ENCODE data around the gene RFX3.
A peak's percentile ranks its signal among the peaks of the same experiment; 100 is the strongest.

The RFX3 gene

GRCh38 chr9:3549225-3549624, 23.4 kb upstream of the RFX3 start:
- POLR2A ChIA-PET, result no interaction called here

DNA sequence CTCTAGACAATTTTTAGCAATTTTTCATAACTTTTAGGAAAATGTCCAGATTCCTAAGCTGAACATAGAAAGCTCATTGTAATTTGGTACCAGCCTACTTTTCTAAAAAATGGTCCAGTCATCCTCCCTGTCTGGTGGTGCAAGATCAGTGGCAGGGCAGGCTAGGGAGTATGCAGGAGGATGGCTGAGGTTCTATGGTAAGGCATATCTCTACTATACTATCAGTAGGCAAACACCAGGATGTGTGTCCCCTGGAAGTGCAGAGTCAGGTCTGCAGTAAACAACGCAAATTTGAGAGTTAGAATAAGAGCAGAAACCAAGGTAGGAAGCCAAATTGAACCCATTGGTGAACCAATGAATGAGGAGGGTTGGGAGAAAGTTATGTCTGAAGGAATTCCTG, 22.8 kb upstream of the RFX3 start:
- Histone ChIP-seq H3K4me1 (ENCODE audit: control insufficient read depth, insufficient read depth, low read length) (no peaks in the 10 kb centered on the region), H3K36me3 (ENCODE audit: control insufficient read depth in 2 of 2, insufficient read depth in 1 of 2, low read length in 2 of 2) (no peaks in the 10 kb centered on the region; a peak in 1 of 3 replicates), H3K27ac (ENCODE audit: extremely low read depth, low read depth, low read length) (no peak overlapping the region), H3K9me3 (ENCODE audit: control insufficient read depth, insufficient read depth, low read depth, low read length) (no peaks in the 10 kb centered on the region), H3K4me3 (ENCODE audit: low read depth, low read length) (no peak overlapping the region)
- ChIA-PET CTCF (interaction anchor here (0.6 to 0.8 kb wide), 2 partner anchors 107 to 126 kb away, joined by 3 read pairs; no protein-coding TSS in a partner anchor), POLR2A (no interaction called here)
- TF ChIP-seq ZNF138 (tag by site-specific recombination; IDR thresholded peaks at IDR 0.05; ENCODE audit: borderline replicate concordance), result no peak
- TF ChIP-seq ZNF433 (tag by site-specific recombination; IDR thresholded peaks at IDR 0.05; ENCODE audit: low read depth), result no peak
- no peak for TF ChIP-seq ZNF560 (tag by site-specific recombination; IDR thresholded peaks at IDR 0.05; ENCODE audit: borderline replicate concordance)
- TF ChIP-seq, protein P1, sequence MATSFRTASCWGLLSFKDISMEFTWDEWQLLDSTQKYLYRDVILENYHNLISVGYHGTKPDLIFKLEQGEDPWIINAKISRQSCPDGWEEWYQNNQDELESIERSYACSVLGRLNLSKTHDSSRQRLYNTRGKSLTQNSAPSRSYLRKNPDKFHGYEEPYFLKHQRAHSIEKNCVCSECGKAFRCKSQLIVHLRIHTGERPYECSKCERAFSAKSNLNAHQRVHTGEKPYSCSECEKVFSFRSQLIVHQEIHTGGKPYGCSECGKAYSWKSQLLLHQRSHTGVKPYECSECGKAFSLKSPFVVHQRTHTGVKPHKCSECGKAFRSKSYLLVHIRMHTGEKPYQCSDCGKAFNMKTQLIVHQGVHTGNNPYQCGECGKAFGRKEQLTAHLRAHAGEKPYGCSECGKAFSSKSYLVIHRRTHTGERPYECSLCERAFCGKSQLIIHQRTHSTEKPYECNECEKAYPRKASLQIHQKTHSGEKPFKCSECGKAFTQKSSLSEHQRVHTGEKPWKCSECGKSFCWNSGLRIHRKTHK (tag by site-specific recombination; IDR thresholded peaks at IDR 0.05), result no peak
- no peak for TF ChIP-seq ZBTB1 (tag by site-specific recombination; IDR thresholded peaks at IDR 0.05)
- TF ChIP-seq ZNF416 (tag by site-specific recombination; IDR thresholded peaks at IDR 0.05), result no peak
- no peak for TF ChIP-seq ZEB2 (tag by site-specific recombination; IDR thresholded peaks at IDR 0.05)
- TF ChIP-seq ZNF2 (tag by site-specific recombination; IDR thresholded peaks at IDR 0.05), result no peak
- no peak for TF ChIP-seq ZNF510 (tag by site-specific recombination; IDR thresholded peaks at IDR 0.05; ENCODE audit: insufficient replicate concordance)
- no peak for TF ChIP-seq SALL2 (tag by site-specific recombination; IDR thresholded peaks at IDR 0.05; ENCODE audit: borderline replicate concordance)
- TF ChIP-seq HOXC10 (CRISPR knock-in tag; IDR thresholded peaks at IDR 0.05), result no peak
- no peak for TF ChIP-seq KLF9 (tag by site-specific recombination; IDR thresholded peaks at IDR 0.05; ENCODE audit: low read depth)
- no peak for TF ChIP-seq ZNF140 (tag by site-specific recombination; IDR thresholded peaks at IDR 0.05)
- no peak for TF ChIP-seq ELK4 (IDR thresholded peaks at IDR 0.05; ENCODE audit: borderline replicate concordance, low read depth, low read length)
- no peak for TF ChIP-seq ZNF626 (tag by site-specific recombination; IDR thresholded peaks at IDR 0.05)
- TF ChIP-seq, protein P2, sequence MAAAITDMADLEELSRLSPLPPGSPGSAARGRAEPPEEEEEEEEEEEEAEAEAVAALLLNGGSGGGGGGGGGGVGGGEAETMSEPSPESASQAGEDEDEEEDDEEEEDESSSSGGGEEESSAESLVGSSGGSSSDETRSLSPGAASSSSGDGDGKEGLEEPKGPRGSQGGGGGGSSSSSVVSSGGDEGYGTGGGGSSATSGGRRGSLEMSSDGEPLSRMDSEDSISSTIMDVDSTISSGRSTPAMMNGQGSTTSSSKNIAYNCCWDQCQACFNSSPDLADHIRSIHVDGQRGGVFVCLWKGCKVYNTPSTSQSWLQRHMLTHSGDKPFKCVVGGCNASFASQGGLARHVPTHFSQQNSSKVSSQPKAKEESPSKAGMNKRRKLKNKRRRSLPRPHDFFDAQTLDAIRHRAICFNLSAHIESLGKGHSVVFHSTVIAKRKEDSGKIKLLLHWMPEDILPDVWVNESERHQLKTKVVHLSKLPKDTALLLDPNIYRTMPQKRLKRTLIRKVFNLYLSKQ (tag by site-specific recombination; IDR thresholded peaks at IDR 0.05; ENCODE audit: borderline replicate concordance), result no peak
- TF ChIP-seq ZNF146 (tag by site-specific recombination; IDR thresholded peaks at IDR 0.05), result no peak
- TF ChIP-seq ZNF10 (tag by site-specific recombination; IDR thresholded peaks at IDR 0.05), result no peak
- no peak for TF ChIP-seq ZXDB (tag by site-specific recombination; IDR thresholded peaks at IDR 0.05)
- TF ChIP-seq ZNF558 (tag by site-specific recombination; IDR thresholded peaks at IDR 0.05), result no peak

More at GRCh38 chr9:3549225-3549624, 23.4 kb upstream of the RFX3 start:
- CTCF ChIA-PET, result interaction anchor here (0.7 kb wide), 1 partner anchor 944 kb away, joined by 3 read pairs; no protein-coding TSS in a partner anchor
- no peak overlapping the region for H3K4me3 ChIP-seq (ENCODE audit: low read depth, low read length)
- no peaks in the 10 kb centered on the region; a peak in 1 of 3 replicates for H3K36me3 ChIP-seq (ENCODE audit: control insufficient read depth in 2 of 2, insufficient read depth in 1 of 2, low read length in 2 of 2)
- TF ChIP-seq ZNF664 (tag by site-specific recombination; IDR thresholded peaks at IDR 0.05) (0 out of 2 replicates have a peak, but pooled peaks have one; percentile 67), ZBTB1 (tag by site-specific recombination; IDR thresholded peaks at IDR 0.05) (no peak)
- TF ChIP-seq, protein P3, sequence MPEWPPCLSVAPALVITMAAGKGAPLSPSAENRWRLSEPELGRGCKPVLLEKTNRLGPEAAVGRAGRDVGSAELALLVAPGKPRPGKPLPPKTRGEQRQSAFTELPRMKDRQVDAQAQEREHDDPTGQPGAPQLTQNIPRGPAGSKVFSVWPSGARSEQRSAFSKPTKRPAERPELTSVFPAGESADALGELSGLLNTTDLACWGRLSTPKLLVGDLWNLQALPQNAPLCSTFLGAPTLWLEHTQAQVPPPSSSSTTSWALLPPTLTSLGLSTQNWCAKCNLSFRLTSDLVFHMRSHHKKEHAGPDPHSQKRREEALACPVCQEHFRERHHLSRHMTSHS (tag by site-specific recombination; IDR thresholded peaks at IDR 0.05), result no peak
- H3K4me1 ChIP-seq (ENCODE audit: control insufficient read depth, insufficient read depth, low read length), result no peaks in the 10 kb centered on the region
- no peaks in the 10 kb centered on the region for H3K9me3 ChIP-seq (ENCODE audit: control insufficient read depth, insufficient read depth, low read depth, low read length)
- H3K27ac ChIP-seq (ENCODE audit: extremely low read depth, low read depth, low read length), result no peak overlapping the region
